Spleen (tissue), 7 donors: Measurements from ENCODE around the gene THAP12.

Source experiments
- POLR2A ChIP-seq, 3 donors: fragments of 450-650 bp; IDR thresholded peaks; one replicate each; pipeline ENCODE4 v1.5.1; 2017; ENCODE audit warnings: antibody characterized with exemption in 3 of 3, mild to moderate bottlenecking in 1 of 3
- POLR2AphosphoS5 ChIP-seq, 3 donors: sonication (generic); formaldehyde crosslinking; IDR thresholded peaks; one replicate each; pipeline ENCODE4 v1.5.1; 2017; ENCODE audit warnings: antibody characterized with exemption in 3 of 3
- TF ChIP-seq, protein P1 (sequence below), 11 experiments: fragments of 200-600 bp in 7 of 11; fragments of 450-650 bp in 4 of 11; sonication (generic) in 4 of 11; IDR thresholded peaks in 8 of 11; conservative IDR thresholded peaks in 3 of 11; 1 replicate in 7 of 11; 2 replicates in 4 of 11; pipeline versions ENCODE4 v1.4.0 to v1.8.0; 2016 to 2021; ENCODE audit warnings: antibody characterized with exemption in 11 of 11, inconsistent platforms in 4 of 11, mild to moderate bottlenecking in 1 of 11
- donor health status: DM: no; HTN: no; CAD: no; lungs with moderate emphysema.
- donor health status: DM: no; HTN: no; CAD: no.
- donor health status: DM: no; HTN: no; CAD: no.

DNA sequence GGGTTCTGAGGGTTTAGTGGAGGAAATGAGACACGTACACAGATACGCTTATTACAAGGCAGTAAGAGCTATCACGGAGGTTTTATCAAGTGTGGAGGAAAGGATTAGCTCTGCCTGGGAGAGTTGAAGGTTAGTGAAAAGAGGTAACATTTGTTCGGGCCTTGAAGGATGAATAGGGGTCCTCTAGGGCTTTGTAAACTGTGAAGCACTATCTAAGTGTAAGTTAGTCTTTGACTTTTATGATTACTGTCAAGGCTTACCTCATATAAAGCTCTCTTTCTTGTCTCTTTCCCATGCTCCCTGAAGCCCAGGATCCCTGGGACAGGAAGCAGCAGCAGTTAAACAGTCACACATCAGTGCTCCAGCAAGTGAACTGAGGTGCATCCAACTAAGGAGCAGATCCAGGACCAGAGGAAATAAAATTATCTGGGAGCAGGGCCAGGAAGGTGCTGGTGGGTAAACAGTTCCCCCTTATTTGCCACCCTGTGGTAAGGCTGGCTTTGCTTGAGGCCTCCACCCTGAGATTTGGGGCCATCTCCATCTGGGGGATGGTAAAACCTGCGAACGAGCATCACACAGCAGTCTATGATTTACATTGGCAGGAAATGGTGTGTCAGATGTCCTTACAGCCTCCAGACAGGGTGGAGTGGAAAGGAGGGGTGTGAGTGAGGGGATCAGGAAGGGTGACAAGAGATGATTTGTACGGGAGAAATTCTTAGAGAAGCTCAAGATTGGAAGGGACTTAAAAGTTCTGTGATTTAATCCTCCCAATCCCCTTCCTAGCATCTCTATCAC lies 27.4 kb upstream of the THAP12 start:
- TF ChIP-seq, protein P1, sequence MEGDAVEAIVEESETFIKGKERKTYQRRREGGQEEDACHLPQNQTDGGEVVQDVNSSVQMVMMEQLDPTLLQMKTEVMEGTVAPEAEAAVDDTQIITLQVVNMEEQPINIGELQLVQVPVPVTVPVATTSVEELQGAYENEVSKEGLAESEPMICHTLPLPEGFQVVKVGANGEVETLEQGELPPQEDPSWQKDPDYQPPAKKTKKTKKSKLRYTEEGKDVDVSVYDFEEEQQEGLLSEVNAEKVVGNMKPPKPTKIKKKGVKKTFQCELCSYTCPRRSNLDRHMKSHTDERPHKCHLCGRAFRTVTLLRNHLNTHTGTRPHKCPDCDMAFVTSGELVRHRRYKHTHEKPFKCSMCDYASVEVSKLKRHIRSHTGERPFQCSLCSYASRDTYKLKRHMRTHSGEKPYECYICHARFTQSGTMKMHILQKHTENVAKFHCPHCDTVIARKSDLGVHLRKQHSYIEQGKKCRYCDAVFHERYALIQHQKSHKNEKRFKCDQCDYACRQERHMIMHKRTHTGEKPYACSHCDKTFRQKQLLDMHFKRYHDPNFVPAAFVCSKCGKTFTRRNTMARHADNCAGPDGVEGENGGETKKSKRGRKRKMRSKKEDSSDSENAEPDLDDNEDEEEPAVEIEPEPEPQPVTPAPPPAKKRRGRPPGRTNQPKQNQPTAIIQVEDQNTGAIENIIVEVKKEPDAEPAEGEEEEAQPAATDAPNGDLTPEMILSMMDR (IDR thresholded peaks at IDR 0.05 in 8 of 11, conservative IDR thresholded peaks at IDR 0.05 in 3 of 11), result no peak
- no peak for TF ChIP-seq POLR2AphosphoS5 (IDR thresholded peaks at IDR 0.05)
- TF ChIP-seq POLR2A (IDR thresholded peaks at IDR 0.05), result no peak
